HG03196 (cell line): ENCODE data around the gene PFN2.
"Not testable (repeated sequence)": the region's sequence is repeated elsewhere in the genome, so short reads cannot be mapped to it uniquely, and the experiment has no call there.

ENCODE experiments used
- ATAC-seq: cut with Tn5 transposase; IDR thresholded peaks from one replicate; pipeline ENCODE4 v1.9.1; 2021; ENCODE audit not compliant: unreplicated experiment

Gene PFN2

GRCh38 chr3:149970716-149971402, at the start of gene PFN2:
Gene PFN2 (minus strand): TSS chr3:149970895. CDS start chr3:149970856, 39 bp downstream.
- peak; percentile 41 for ATAC-seq

- ATAC-seq = no peak
These were observed 45.2 kb upstream of the PFN2 start for GRCh38 chr3:150015901-150016300.

- ATAC-seq = no peak
These were observed 44.1 kb upstream of the PFN2 start for GRCh38 chr3:150014782-150015181.

- ATAC-seq = no peak
These were observed 43.1 kb upstream of the PFN2 start for GRCh38 chr3:150013801-150014200.

GRCh38 chr3:150006794-150007193, 36.1 kb upstream of the PFN2 start:
- no peak for ATAC-seq

- no peak for ATAC-seq
These were observed 34.8 kb upstream of the PFN2 start for GRCh38 chr3:150005243-150006112.

- ATAC-seq = no peak
These were observed 29.9 kb upstream of the PFN2 start for GRCh38 chr3:150000641-150001040.

- ATAC-seq = no peak
These were observed 28.7 kb upstream of the PFN2 start for GRCh38 chr3:149999421-149999820.

- ATAC-seq = no peak
These were observed 28.3 kb upstream of the PFN2 start for GRCh38 chr3:149998946-149999345.

- ATAC-seq = no peak
These were observed 21.8 kb upstream of the PFN2 start for GRCh38 chr3:149992416-149993058.

- ATAC-seq = no peak
These were observed 19.8 kb upstream of the PFN2 start for GRCh38 chr3:149990423-149990948.

GRCh38 chr3:149989307-149989706, 18.6 kb upstream of the PFN2 start:
- no peak for ATAC-seq

GRCh38 chr3:149983628-149984027, 12.9 kb upstream of the PFN2 start:
- no peak for ATAC-seq

- not testable (repeated sequence) for ATAC-seq
These were observed 12.4 kb upstream of the PFN2 start for GRCh38 chr3:149983053-149983452.

- not testable (repeated sequence) for ATAC-seq
These were observed 11.3 kb upstream of the PFN2 start for GRCh38 chr3:149981979-149982378.

GRCh38 chr3:149977386-149977785, 6.7 kb upstream of the PFN2 start:
- ATAC-seq = no peak

GRCh38 chr3:149975919-149976318, 5.2 kb upstream of the PFN2 start:
- no peak for ATAC-seq

GRCh38 chr3:149971403-149972075, 844 bp upstream of the PFN2 start:
- no peak for ATAC-seq

GRCh38 chr3:149969940-149970715, 567 bp downstream of the PFN2 start:
- peak; percentile 59 for ATAC-seq
